NB4 (cell line): ENCODE data around the gene FAM217B.

Source experiments
- POLR2A ChIP-seq: IDR thresholded peaks from 2 replicates; pipeline ENCODE4 v1.6.1; 2011; ENCODE audit warnings: mild to moderate bottlenecking; ENCODE audit not compliant: insufficient read length; ENCODE audit errors: extremely low read depth
- TF ChIP-seq, protein P1 (sequence below): IDR thresholded peaks from one replicate; pipeline ENCODE4 v1.5.1; 2012; ENCODE audit warnings: low read depth, low read length
- TF ChIP-seq, protein P2 (sequence below): IDR thresholded peaks from 2 replicates; pipeline ENCODE4 v1.6.1; 2011; ENCODE audit warnings: low read depth, low read length

GRCh38 chr20:59940956-59941294 lies 736 bp downstream of the FAM217B start:
- TF ChIP-seq, protein P1, sequence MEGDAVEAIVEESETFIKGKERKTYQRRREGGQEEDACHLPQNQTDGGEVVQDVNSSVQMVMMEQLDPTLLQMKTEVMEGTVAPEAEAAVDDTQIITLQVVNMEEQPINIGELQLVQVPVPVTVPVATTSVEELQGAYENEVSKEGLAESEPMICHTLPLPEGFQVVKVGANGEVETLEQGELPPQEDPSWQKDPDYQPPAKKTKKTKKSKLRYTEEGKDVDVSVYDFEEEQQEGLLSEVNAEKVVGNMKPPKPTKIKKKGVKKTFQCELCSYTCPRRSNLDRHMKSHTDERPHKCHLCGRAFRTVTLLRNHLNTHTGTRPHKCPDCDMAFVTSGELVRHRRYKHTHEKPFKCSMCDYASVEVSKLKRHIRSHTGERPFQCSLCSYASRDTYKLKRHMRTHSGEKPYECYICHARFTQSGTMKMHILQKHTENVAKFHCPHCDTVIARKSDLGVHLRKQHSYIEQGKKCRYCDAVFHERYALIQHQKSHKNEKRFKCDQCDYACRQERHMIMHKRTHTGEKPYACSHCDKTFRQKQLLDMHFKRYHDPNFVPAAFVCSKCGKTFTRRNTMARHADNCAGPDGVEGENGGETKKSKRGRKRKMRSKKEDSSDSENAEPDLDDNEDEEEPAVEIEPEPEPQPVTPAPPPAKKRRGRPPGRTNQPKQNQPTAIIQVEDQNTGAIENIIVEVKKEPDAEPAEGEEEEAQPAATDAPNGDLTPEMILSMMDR, result no peak
- TF ChIP-seq POLR2A, result no peak
- TF ChIP-seq, protein P2, sequence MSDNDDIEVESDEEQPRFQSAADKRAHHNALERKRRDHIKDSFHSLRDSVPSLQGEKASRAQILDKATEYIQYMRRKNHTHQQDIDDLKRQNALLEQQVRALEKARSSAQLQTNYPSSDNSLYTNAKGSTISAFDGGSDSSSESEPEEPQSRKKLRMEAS, result no peak
